NCI-H345 treated with DMSO at 0.1 percent for 48 hours (cell line): ENCODE data around the gene EME1.
A peak's percentile ranks its signal among the peaks of the same experiment; 100 is the strongest.
"Not testable (repeated sequence)": the region's sequence is repeated elsewhere in the genome, so short reads cannot be mapped to it uniquely, and the experiment has no call there.

Experiments
- DNase-seq: peaks from one replicate; lab custom pipeline; 2025; ENCODE audit not compliant: unreplicated experiment; lab: John Stamatoyannopoulos, UW

The EME1 gene

GRCh38 chr17:50388728-50389127 is 15.7 kb downstream of the EME1 start:
- DNase-seq: no peak

GRCh38 chr17:50389534-50389933 is 16.5 kb downstream of the EME1 start:
- DNase-seq: no peak

GRCh38 chr17:50392621-50393020 is 19.6 kb downstream of the EME1 start:
- DNase-seq: no peak

- DNase-seq: no peak
These were observed 20.7 kb downstream of the EME1 start for GRCh38 chr17:50393700-50394099.

GRCh38 chr17:50394711-50395110 is 21.7 kb downstream of the EME1 start:
- no peak for DNase-seq

GRCh38 chr17:50396261-50397110 is 23.5 kb downstream of the EME1 start:
- DNase-seq: no peak

GRCh38 chr17:50397111-50397918 is 24.3 kb downstream of the EME1 start, which contains the start of gene LRRC59:
TSS of gene LRRC59 (minus strand) at chr17:50397523. CDS start at chr17:50397317, 206 bp downstream.
- peak; percentile 69 for DNase-seq

GRCh38 chr17:50397919-50398285 is 24.9 kb downstream of the EME1 start:
- DNase-seq: no peak

GRCh38 chr17:50398672-50399071 is 25.6 kb downstream of the EME1 start:
- not testable (repeated sequence) for DNase-seq

- not testable (repeated sequence) for DNase-seq
These were observed 26.6 kb downstream of the EME1 start for GRCh38 chr17:50399591-50399990.

GRCh38 chr17:50405351-50405750 is 32.3 kb downstream of the EME1 start:
- not testable (repeated sequence) for DNase-seq

GRCh38 chr17:50406578-50406977 is 33.5 kb downstream of the EME1 start:
- DNase-seq: no peak

- DNase-seq: no peak
These were observed 34.9 kb downstream of the EME1 start for GRCh38 chr17:50407921-50408320.

GRCh38 chr17:50412188-50412732 is 39.2 kb downstream of the EME1 start:
- DNase-seq: no peak

- DNase-seq: no peak
These were observed 41.8 kb downstream of the EME1 start for GRCh38 chr17:50414808-50415207.

- not testable (repeated sequence) for DNase-seq
These were observed 46.5 kb downstream of the EME1 start for GRCh38 chr17:50419577-50419976.

- no peak for DNase-seq
These were observed 47.5 kb downstream of the EME1 start for GRCh38 chr17:50420419-50421112.

GRCh38 chr17:50421308-50422051 is 48.5 kb downstream of the EME1 start:
- no peak for DNase-seq

GRCh38 chr17:50422738-50423137 is 49.7 kb downstream of the EME1 start:
- no peak for DNase-seq

- DNase-seq: no peak
These were observed 50.6 kb downstream of the EME1 start for GRCh38 chr17:50423553-50424159.
